Measurements from ENCODE around the gene CDK6. TPM values are rescaled to one million over a fixed set of nuclear protein-coding genes. Genes with fewer than 3 reads are reported as not detected.

CDK6 gene
- 36.5 and 48.9 TPM in 2 replicates for total RNA-seq

DNA sequence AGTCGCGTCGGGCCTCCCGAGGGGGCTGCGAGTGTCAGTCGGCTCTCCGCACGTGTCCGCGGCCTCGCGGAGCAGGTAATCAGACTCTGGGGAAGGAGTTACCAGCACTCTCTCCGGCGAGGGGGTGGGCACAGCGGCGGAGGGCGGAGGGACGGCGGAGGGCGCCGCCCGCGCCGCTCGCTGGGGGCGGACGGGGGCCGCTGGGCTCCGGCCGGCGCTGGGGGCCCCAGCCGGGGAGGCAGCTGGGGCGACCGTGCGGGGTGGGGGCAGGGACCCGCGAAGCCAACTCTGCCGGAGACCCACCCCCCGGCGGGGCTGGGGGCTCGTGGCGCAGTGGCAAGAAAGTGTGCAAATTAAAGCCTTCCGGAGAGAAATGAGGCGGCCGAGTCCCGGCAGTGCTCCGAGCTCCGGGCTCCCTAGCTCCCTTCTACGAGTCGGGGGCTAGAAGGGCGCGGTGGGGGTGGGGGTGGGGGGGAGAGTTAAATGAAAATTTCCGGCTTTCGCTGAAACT lies at the start of gene CDK6:
TSS of gene CDK6 (minus strand) at position 85 of the 511 bp plus-strand sequence. CDS start 3,250 bp downstream, outside the sequence.

Other genes starting within 250 kb of the CDK6 start
- 12.2 and 12.6 TPM in 2 replicates for gene FAM133B, start 246.2 kb downstream of the CDK6 start, total RNA-seq

All from smooth muscle cell of the pulmonary artery (primary cell).